Fibroblast of mammary gland (primary cell): ENCODE data around the gene SRGAP3.

ENCODE experiments used
- DNase-seq: peaks from one replicate; pipeline ENCODE4 v3.0.0-alpha.2; 2010; ENCODE audit warnings: low read depth
- H3K4me3 ChIP-seq: 2 replicates; pipeline ENCODE4 v1.5.1; 2011; ENCODE audit warnings: low read depth, mild to moderate bottlenecking, low read length, moderate library complexity; ENCODE audit not compliant: control insufficient read depth
- CTCF ChIP-seq: conservative IDR thresholded peaks from 2 replicates; pipeline ENCODE4 v1.5.1; 2011; ENCODE audit warnings: low read depth, low read length, inconsistent platforms; ENCODE audit not compliant: control insufficient read depth, insufficient read depth

The SRGAP3 gene

GRCh38 chr3:9158865-9159630 is 90.4 kb downstream of the SRGAP3 start:
- no peak for TF ChIP-seq CTCF
- no peak for DNase-seq
- H3K4me3 ChIP-seq: no peak overlapping the region

- DNase-seq: no peak
- no peak for TF ChIP-seq CTCF
- no peak overlapping the region for H3K4me3 ChIP-seq
Observed at GRCh38 chr3:9157651-9158362, 91.6 kb downstream of the SRGAP3 start.

- DNase-seq: no peak
- no peak overlapping the region for H3K4me3 ChIP-seq
- TF ChIP-seq CTCF: no peak
Observed at GRCh38 chr3:9156604-9157003, 92.8 kb downstream of the SRGAP3 start.

GRCh38 chr3:9155028-9155427 is 94.4 kb downstream of the SRGAP3 start:
- no peak overlapping the region for H3K4me3 ChIP-seq
- no peak for DNase-seq
- no peak for TF ChIP-seq CTCF

- H3K4me3 ChIP-seq: no peak overlapping the region
- peak; percentile 99 for DNase-seq
- no peak for TF ChIP-seq CTCF
Observed at GRCh38 chr3:9153904-9154619, 95.4 kb downstream of the SRGAP3 start.

- peak; percentile 97 for DNase-seq
- TF ChIP-seq CTCF: no peak
- H3K4me3 ChIP-seq: no peak overlapping the region
Observed at GRCh38 chr3:9151240-9151639, 98.2 kb downstream of the SRGAP3 start.
